WTC11 (cell line): ENCODE measurements around the gene CST1. TPM values are rescaled to one million over a fixed set of nuclear protein-coding genes. Genes with fewer than 3 reads are reported as not detected.
"Not testable (repeated sequence)": the region's sequence is repeated elsewhere in the genome, so short reads cannot be mapped to it uniquely, and the experiment has no call there.

Experiments used
- ATAC-seq: fragments of 200-7000 bp; cut with Tn5 transposase; 2 replicates; pipeline ENCODE4 v1.10.0; 2021; ENCODE audit warnings: mild to moderate bottlenecking, moderate library complexity
- CTCF ChIA-PET: fragments of 300-600 bp; sonication (Branson Sonifier 250); formaldehyde crosslinking; loops from one replicate; lab custom pipeline; 2021; ENCODE audit warnings: antibody characterized with exemption; lab: Charles Lee
- POLR2A ChIA-PET: fragments of 350-600 bp; sonication (Branson Sonifier 250); formaldehyde crosslinking; loops from one replicate; lab custom pipeline; 2021; ENCODE audit warnings: antibody characterized with exemption; lab: Charles Lee
- DNase-seq: peaks from one replicate; pipeline ENCODE4 v3.0.0; 2021; ENCODE audit warnings: low spot score
- H3K27ac Mint-ChIP-seq: 2 replicates; pipeline ENCODE4 v1.8.0; 2021; ENCODE audit warnings: mixed read lengths
- H3K27me3 Mint-ChIP-seq: 2 replicates; pipeline ENCODE4 v1.8.0; 2021; ENCODE audit warnings: low read depth, mild to moderate bottlenecking, moderate library complexity, mixed read lengths
- H3K36me3 Mint-ChIP-seq: 2 replicates; pipeline ENCODE4 v1.8.0; 2021; ENCODE audit warnings: mixed read lengths
- H3K4me1 Mint-ChIP-seq: 2 replicates; pipeline ENCODE4 v1.8.0; 2022; ENCODE audit warnings: mixed read lengths
- H3K4me3 Mint-ChIP-seq: 2 replicates; pipeline ENCODE4 v1.8.0; 2021; ENCODE audit warnings: mild to moderate bottlenecking, moderate library complexity, mixed read lengths
- H3K9me3 Mint-ChIP-seq: 2 replicates; pipeline ENCODE4 v1.8.0; 2021; ENCODE audit warnings: mixed read lengths
- CREB1 ChIP-seq: sonication (generic); formaldehyde crosslinking; IDR thresholded peaks from 2 replicates; pipeline ENCODE4 v1.8.0; 2023; ENCODE audit warnings: mild to moderate bottlenecking, missing genetic modification reagents
- CREM ChIP-seq: sonication (generic); formaldehyde crosslinking; IDR thresholded peaks from 2 replicates; pipeline ENCODE4 v1.8.1; 2022; ENCODE audit warnings: mild to moderate bottlenecking, missing genetic modification reagents, moderate library complexity
- ELF4 ChIP-seq: sonication (generic); formaldehyde crosslinking; IDR thresholded peaks from 2 replicates; pipeline ENCODE4 v1.8.1; 2022; ENCODE audit warnings: low read depth, mild to moderate bottlenecking, moderate library complexity, missing genetic modification reagents
- EMX1 ChIP-seq: fragments of 250-450 bp; sonication (Bioruptor Pico); IDR thresholded peaks from 2 replicates; pipeline ENCODE4 v1.8.0; 2021; ENCODE audit warnings: mild to moderate bottlenecking
- FOXK1 ChIP-seq: sonication (generic); formaldehyde crosslinking; IDR thresholded peaks from 2 replicates; pipeline ENCODE4 v1.8.0; 2022; ENCODE audit warnings: mild to moderate bottlenecking, moderate library complexity, missing genetic modification reagents
- GABPB1 ChIP-seq: sonication (generic); formaldehyde crosslinking; IDR thresholded peaks from 2 replicates; pipeline ENCODE4 v1.8.1; 2023; ENCODE audit warnings: mild to moderate bottlenecking, missing genetic modification reagents
- GTF2I ChIP-seq: fragments of 250-450 bp; sonication (Bioruptor Pico); conservative IDR thresholded peaks from 2 replicates; pipeline ENCODE4 v1.4.0; 2021; ENCODE audit warnings: mild to moderate bottlenecking
- KAT7 ChIP-seq: sonication (generic); formaldehyde crosslinking; IDR thresholded peaks from 2 replicates; pipeline ENCODE4 v1.8.1; 2023; ENCODE audit warnings: missing genetic modification reagents, mild to moderate bottlenecking, borderline replicate concordance
- NFATC4 ChIP-seq: fragments of 250-450 bp; sonication (Bioruptor Pico); IDR thresholded peaks from 2 replicates; pipeline ENCODE4 v1.9.0; 2021; ENCODE audit warnings: mild to moderate bottlenecking
- NFYB ChIP-seq: sonication (generic); formaldehyde crosslinking; conservative IDR thresholded peaks from 2 replicates; pipeline ENCODE4 v1.8.0; 2022; ENCODE audit warnings: low read depth, missing genetic modification reagents
- NR3C1 ChIP-seq: sonication (generic); formaldehyde crosslinking; conservative IDR thresholded peaks from 2 replicates; pipeline ENCODE4 v1.8.1; 2023; ENCODE audit warnings: low read depth, mild to moderate bottlenecking, missing genetic modification reagents
- RORB ChIP-seq: fragments of 250-450 bp; sonication (Bioruptor Pico); IDR thresholded peaks from 2 replicates; pipeline ENCODE4 v1.9.0; 2021; ENCODE audit warnings: mild to moderate bottlenecking
- SMAD3 ChIP-seq: sonication (generic); formaldehyde crosslinking; IDR thresholded peaks from 2 replicates; pipeline ENCODE4 v1.8.0; 2022; ENCODE audit warnings: missing genetic modification reagents, mild to moderate bottlenecking, borderline replicate concordance
- SMAD4 ChIP-seq: sonication (generic); formaldehyde crosslinking; IDR thresholded peaks from 2 replicates; pipeline ENCODE4 v1.8.0; 2022; ENCODE audit warnings: mild to moderate bottlenecking, missing genetic modification reagents
- TP53 ChIP-seq: sonication (generic); formaldehyde crosslinking; IDR thresholded peaks from 2 replicates; pipeline ENCODE4 v1.8.1; 2023; ENCODE audit warnings: mild to moderate bottlenecking, missing genetic modification reagents
- ZBTB21 ChIP-seq: sonication (generic); formaldehyde crosslinking; IDR thresholded peaks from 2 replicates; pipeline ENCODE4 v1.8.1; 2023; ENCODE audit warnings: mild to moderate bottlenecking, missing genetic modification reagents, borderline replicate concordance
- ZNF317 ChIP-seq: sonication (generic); formaldehyde crosslinking; IDR thresholded peaks from 2 replicates; pipeline ENCODE4 v1.8.1; 2023; ENCODE audit warnings: low read depth, mild to moderate bottlenecking, moderate library complexity, missing genetic modification reagents, borderline replicate concordance
- ZNF423 ChIP-seq: fragments of 250-450 bp; sonication (Bioruptor Pico); IDR thresholded peaks from 2 replicates; pipeline ENCODE4 v2.1.2; 2022; ENCODE audit warnings: mild to moderate bottlenecking, moderate library complexity
- ZNF671 ChIP-seq: fragments of 250-450 bp; sonication (Bioruptor Pico); IDR thresholded peaks from 2 replicates; pipeline ENCODE4 v1.8.0; 2021; ENCODE audit warnings: mild to moderate bottlenecking
- total RNA-seq: library from RNA; stranded (reverse); gene quantifications from 3 replicates; pipeline ENCODE4 v1.2.3, GENCODE V29; 2021
- TF ChIP-seq, protein P1 (sequence below): sonication (generic); formaldehyde crosslinking; IDR thresholded peaks from 2 replicates; pipeline ENCODE4 v1.8.0; 2022; ENCODE audit warnings: missing genetic modification reagents
- TF ChIP-seq, protein P2 (sequence below): sonication (generic); formaldehyde crosslinking; IDR thresholded peaks from 2 replicates; pipeline ENCODE4 v1.8.1; 2022; ENCODE audit warnings: mild to moderate bottlenecking, missing genetic modification reagents, moderate library complexity, borderline replicate concordance
- TF ChIP-seq, protein P3 (sequence below): fragments of 250-450 bp; sonication (Bioruptor Pico); IDR thresholded peaks from 2 replicates; pipeline ENCODE4 v1.8.0; 2021; ENCODE audit warnings: mild to moderate bottlenecking
- TF ChIP-seq, protein P4 (sequence below): sonication (generic); formaldehyde crosslinking; conservative IDR thresholded peaks from 2 replicates; pipeline ENCODE4 v1.8.1; 2022; ENCODE audit warnings: mild to moderate bottlenecking, missing genetic modification reagents

The CST1 gene
- total RNA-seq, 1 experiment from 2014 or later = 4.5 TPM

DNA sequence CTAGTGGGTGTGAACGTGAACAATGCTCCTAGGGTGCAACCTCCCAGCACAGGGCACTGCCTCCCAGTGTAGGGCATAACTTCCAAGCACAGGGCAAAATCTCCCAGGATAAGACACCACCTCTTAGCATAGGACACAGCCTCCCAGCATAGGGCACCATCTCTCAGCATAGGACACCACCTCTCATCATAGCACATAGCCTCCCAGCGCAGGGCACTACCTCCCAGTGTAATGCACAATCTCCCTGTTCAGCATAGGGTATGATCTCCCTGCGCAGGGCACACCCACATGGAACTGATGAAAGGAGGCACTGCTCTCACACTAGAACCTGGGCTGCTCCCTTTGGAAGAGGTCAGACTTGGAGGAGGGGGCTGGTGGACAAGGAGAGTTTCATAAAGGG, 21.3 kb upstream of the CST1 start:
- TF ChIP-seq GTF2I (CRISPR knock-in tag) (no peak), CREM (CRISPR knock-in tag) (no peak), ZBTB21 (CRISPR knock-in tag) (no peak), KAT7 (CRISPR knock-in tag) (no peak), RORB (no peak), NR3C1 (CRISPR knock-in tag) (no peak), ELF4 (no peak), ZNF423 (CRISPR knock-in tag) (no peak), NFYB (CRISPR knock-in tag) (no peak), SMAD3 (no peak), ZNF317 (CRISPR knock-in tag) (no peak), EMX1 (CRISPR knock-in tag) (no peak)
- TF ChIP-seq, protein P1, sequence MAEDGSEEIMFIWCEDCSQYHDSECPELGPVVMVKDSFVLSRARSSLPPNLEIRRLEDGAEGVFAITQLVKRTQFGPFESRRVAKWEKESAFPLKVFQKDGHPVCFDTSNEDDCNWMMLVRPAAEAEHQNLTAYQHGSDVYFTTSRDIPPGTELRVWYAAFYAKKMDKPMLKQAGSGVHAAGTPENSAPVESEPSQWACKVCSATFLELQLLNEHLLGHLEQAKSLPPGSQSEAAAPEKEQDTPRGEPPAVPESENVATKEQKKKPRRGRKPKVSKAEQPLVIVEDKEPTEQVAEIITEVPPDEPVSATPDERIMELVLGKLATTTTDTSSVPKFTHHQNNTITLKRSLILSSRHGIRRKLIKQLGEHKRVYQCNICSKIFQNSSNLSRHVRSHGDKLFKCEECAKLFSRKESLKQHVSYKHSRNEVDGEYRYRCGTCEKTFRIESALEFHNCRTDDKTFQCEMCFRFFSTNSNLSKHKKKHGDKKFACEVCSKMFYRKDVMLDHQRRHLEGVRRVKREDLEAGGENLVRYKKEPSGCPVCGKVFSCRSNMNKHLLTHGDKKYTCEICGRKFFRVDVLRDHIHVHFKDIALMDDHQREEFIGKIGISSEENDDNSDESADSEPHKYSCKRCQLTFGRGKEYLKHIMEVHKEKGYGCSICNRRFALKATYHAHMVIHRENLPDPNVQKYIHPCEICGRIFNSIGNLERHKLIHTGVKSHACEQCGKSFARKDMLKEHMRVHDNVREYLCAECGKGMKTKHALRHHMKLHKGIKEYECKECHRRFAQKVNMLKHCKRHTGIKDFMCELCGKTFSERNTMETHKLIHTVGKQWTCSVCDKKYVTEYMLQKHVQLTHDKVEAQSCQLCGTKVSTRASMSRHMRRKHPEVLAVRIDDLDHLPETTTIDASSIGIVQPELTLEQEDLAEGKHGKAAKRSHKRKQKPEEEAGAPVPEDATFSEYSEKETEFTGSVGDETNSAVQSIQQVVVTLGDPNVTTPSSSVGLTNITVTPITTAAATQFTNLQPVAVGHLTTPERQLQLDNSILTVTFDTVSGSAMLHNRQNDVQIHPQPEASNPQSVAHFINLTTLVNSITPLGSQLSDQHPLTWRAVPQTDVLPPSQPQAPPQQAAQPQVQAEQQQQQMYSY (CRISPR knock-in tag) = no peak
- TF ChIP-seq, protein P2, sequence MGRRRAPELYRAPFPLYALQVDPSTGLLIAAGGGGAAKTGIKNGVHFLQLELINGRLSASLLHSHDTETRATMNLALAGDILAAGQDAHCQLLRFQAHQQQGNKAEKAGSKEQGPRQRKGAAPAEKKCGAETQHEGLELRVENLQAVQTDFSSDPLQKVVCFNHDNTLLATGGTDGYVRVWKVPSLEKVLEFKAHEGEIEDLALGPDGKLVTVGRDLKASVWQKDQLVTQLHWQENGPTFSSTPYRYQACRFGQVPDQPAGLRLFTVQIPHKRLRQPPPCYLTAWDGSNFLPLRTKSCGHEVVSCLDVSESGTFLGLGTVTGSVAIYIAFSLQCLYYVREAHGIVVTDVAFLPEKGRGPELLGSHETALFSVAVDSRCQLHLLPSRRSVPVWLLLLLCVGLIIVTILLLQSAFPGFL (CRISPR knock-in tag) = no peak
- H3K4me3 Mint-ChIP-seq = no peak overlapping the region
- peaks cover 80% of the 10 kb centered on the region for H3K27me3 Mint-ChIP-seq
- no peaks in the 10 kb centered on the region for H3K36me3 Mint-ChIP-seq
- POLR2A ChIA-PET = no interaction called here
- ATAC-seq (no peak), DNase-seq (no peak)
- no peak overlapping the region for H3K27ac Mint-ChIP-seq
- H3K9me3 Mint-ChIP-seq = 0 out of 2 replicates have a peak, but pooled peaks cover 4% of the 10 kb centered on the region
- CTCF ChIA-PET = no interaction called here
- H3K4me1 Mint-ChIP-seq = peaks cover 9% of the 10 kb centered on the region

DNA sequence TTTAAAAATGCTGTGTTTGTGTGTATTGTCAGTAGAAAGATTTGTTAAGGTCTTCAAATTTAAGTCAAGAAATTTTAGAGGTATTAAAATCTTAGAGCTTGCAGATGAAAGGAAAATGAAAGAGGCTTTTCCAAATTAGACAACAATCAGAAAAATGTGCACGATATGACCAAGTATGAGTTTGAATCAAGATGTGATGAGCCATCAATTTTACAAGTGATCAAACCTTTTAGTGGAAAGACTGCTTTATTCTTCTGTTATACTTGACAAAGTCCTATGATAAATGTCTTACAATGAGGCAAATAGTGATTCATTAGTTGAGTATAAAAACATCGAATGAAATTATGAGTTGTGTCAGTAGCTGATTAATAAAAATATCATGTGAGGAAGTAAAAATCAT, 19.6 kb upstream of the CST1 start:
- Mint-ChIP-seq H3K27me3 (peaks cover 90% of the 10 kb centered on the region), H3K36me3 (no peaks in the 10 kb centered on the region), H3K4me1 (peaks cover 19% of the 10 kb centered on the region), H3K9me3 (0 out of 2 replicates have a peak, but pooled peaks cover 4% of the 10 kb centered on the region), H3K4me3 (no peak overlapping the region), H3K27ac (no peak overlapping the region)
- no peak for ATAC-seq
- DNase-seq = no peak
- TF ChIP-seq, protein P3, sequence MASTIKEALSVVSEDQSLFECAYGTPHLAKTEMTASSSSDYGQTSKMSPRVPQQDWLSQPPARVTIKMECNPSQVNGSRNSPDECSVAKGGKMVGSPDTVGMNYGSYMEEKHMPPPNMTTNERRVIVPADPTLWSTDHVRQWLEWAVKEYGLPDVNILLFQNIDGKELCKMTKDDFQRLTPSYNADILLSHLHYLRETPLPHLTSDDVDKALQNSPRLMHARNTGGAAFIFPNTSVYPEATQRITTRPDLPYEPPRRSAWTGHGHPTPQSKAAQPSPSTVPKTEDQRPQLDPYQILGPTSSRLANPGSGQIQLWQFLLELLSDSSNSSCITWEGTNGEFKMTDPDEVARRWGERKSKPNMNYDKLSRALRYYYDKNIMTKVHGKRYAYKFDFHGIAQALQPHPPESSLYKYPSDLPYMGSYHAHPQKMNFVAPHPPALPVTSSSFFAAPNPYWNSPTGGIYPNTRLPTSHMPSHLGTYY (CRISPR knock-in tag) = no peak
- TF ChIP-seq TP53 (CRISPR knock-in tag) (no peak), FOXK1 (no peak), SMAD4 (CRISPR knock-in tag) (no peak), ZNF671 (CRISPR knock-in tag) (no peak), CREB1 (CRISPR knock-in tag) (no peak), GABPB1 (CRISPR knock-in tag) (no peak), NFATC4 (CRISPR knock-in tag) (no peak)
- TF ChIP-seq, protein P2 (CRISPR knock-in tag) = no peak
- TF ChIP-seq, protein P4, sequence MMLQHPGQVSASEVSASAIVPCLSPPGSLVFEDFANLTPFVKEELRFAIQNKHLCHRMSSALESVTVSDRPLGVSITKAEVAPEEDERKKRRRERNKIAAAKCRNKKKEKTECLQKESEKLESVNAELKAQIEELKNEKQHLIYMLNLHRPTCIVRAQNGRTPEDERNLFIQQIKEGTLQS (CRISPR knock-in tag) = no peak
- ChIA-PET CTCF (interaction anchor here (1.3 kb wide), 1 partner anchor 12 kb away, joined by 4 read pairs; no protein-coding TSS in a partner anchor), POLR2A (no interaction called here)

DNA sequence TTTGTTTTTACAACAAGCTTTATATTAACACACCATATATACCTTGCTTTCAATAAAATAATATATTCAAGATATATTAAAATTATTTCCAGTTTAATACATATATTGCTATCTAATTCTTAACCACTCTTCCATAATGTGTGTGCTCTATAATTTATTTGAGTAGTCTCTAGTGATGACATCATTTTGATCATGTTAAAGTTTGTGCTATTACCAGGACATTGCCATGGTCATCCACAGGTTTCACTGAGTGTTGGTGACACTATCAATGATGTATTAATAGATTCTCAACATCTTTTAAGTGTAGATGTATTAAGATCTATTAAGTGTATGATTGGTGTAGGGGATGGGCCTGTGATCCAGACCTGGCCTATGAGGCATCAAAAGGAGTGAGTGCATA, 17.8 kb upstream of the CST1 start:
- H3K27me3 Mint-ChIP-seq = peaks cover 83% of the 10 kb centered on the region
- not testable (repeated sequence) for H3K4me3 Mint-ChIP-seq

More for the DNA sequence above, 17.8 kb upstream of the CST1 start:
- ATAC-seq, DNase-seq, H3K36me3 Mint-ChIP-seq, H3K9me3 Mint-ChIP-seq, H3K27ac Mint-ChIP-seq, POLR2A ChIA-PET: not testable (repeated sequence)
- peaks cover 36% of the 10 kb centered on the region for H3K4me1 Mint-ChIP-seq
- CTCF ChIA-PET = interaction anchor here (1.1 to 1.5 kb wide), 2 partner anchors 45 to 100 kb away, joined by 3 to 4 read pairs; no protein-coding TSS in a partner anchor
